Measurements from ENCODE around the gene CDRT15L2.
"Not testable (repeated sequence)": the region's sequence is repeated elsewhere in the genome, so short reads cannot be mapped to it uniquely, and the experiment has no call there.

GRCh38 chr17:20559018-20559417, 20.5 kb upstream of the CDRT15L2 start:
- not testable (repeated sequence) for TF ChIP-seq CTCF (IDR thresholded peaks at IDR 0.05; ENCODE audit: low read depth, low read length, poor library complexity, severe bottlenecking); EZH2phosphoT487 (IDR thresholded peaks at IDR 0.05; ENCODE audit: borderline replicate concordance, low read length)

All from DOHH2 (cell line).